Measurements from ENCODE around the gene GZMB.
"Not testable (repeated sequence)": the region's sequence is repeated elsewhere in the genome, so short reads cannot be mapped to it uniquely, and the experiment has no call there.

Gene GZMB

DNA sequence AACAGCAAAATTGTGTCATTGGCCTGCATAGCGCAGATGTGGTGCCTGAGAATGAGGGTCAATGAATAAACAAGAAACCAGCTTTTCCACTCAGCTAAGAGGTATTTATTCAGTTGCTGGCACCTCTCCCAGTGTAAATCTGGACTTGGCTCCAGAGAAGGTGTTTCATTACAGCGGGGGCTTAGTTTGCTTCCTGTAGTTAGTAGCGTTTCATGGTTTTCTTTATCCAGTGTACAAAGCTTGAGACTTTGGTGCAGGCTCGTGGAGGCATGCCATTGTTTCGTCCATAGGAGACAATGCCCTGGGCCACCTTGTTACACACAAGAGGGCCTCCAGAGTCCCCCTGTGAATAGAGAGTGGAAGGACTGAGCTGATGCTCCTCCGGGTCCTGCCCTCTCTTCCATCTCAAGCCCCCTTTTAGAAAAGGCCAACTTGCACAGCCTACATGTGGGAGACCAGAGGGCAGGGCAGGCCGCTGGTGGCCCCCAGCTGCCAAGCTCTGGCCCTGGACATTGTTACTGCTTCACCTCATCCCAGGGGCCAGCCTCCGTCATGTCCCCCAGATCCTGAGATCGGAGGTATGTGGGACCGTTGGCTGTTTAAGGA is 3.0 kb downstream of the GZMB start:
- DNase-seq, result peak; percentile 4

DNA sequence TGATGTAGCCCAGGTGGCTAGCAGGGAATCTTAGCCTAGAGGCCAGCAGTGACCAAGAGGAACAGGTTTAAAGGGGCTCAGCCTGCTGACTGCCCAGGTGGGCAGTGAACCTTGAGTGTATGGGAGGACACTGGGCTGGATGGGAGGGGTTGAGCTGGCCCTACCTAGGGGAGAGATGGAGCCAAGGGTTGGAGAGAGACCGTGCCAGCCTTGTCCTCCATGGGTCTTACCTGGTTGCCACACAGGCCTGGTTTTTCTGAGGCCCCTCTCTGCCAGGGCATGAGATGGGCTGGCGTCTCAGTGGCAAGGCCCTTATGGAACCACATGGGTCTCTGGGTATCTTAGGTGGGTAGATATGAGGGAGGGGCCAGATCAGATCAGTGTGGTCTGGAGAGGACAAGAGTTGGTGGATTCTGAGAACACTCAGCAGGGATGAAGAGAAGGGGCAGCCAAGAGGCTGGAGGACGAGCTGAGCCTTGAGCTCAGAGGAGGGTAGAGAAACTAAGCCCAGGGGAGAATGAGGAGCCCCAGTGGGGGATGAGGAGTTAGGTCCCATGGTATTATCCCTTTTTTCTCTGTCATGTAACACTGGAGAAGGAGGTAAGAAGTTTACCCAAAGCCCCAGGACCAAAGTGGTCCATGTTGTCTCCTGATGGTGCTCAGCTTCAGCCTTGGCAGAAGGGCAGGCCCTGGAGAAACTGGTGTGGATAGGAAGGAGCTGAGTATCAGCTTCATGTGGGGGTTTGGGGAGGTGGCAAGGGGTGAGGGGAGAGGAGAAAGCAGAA is 3.7 kb downstream of the GZMB start:
- no peak for DNase-seq

DNA sequence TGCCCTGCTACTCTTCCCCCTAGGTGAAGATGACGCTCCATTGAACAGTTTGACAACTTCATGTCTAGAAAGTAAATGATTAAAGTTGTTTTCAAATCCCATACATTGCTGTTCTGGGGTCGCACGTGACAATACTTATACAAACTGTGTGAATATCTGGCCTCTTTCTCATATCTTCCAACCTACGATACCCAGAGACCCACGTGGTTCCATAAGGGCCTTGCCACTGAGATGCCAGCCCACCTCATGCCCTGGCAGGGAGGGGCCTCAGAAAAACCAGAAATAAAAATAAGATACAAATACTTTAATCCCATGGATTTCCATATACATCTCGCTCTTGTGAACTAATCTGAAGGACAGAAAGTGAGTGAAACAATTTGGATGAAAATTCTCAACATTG is 4.5 kb downstream of the GZMB start:
- DNase-seq, result no peak

DNA sequence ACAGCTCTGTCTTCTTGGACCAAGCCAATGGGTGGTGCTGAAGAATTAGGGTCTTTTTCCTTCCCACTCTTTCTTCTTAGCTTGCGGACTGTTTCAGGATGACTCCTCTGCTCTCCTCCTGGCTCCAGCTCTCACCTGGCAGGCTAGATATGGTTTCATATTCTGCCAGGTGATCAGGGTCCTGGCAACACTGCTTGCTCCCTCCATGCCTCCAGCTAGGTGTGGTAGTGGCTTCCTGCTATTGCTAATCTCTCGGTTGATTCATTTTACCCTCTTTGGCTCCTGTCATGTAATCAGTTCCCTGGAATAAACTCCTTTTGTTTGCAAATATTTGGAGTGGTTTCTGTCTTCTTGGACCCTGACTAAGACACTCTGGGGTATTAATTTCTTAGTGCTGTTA is 20.2 kb downstream of the GZMB start:
- DNase-seq, result no peak

DNA sequence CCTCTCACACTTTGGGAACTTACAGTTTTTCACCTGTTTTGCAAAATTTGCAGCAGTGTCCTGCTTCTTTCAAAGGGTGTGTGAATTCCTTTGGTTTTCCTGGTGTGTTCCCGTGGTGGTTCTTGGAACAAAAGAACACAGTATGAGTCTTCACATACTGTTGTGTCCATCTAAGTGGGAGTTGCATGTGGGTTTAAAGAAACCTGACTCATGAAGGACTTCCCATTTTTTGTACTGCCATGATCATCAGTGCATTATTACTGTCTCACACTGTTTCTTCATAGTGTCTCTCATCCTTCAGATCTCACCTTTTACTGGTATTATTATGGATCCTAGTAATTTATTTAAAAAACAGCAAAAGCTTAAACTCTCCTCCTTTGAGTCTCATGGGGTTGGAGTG is 20.7 kb downstream of the GZMB start:
- no peak for DNase-seq

DNA sequence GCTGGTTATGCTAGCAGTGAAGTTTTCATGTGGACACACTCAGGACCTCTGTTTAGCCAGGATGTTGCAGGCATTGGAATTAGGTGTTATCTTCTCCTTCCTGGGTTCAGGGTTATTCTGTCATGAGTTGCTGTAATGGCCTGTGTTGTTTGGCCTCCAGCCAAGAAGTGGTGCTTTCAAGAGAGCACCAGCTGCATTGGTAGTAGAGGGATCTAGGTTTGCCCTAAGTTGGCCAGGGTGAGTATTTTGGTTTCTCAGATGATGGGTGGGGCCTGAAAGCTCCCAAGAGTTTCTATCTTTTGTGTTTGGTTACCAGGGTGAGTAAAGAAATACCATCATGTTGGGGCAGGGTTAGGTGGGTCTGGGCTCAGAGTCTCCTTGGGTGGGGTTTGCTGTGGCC is 21.8 kb downstream of the GZMB start:
- DNase-seq, result peak; percentile 21

DNA sequence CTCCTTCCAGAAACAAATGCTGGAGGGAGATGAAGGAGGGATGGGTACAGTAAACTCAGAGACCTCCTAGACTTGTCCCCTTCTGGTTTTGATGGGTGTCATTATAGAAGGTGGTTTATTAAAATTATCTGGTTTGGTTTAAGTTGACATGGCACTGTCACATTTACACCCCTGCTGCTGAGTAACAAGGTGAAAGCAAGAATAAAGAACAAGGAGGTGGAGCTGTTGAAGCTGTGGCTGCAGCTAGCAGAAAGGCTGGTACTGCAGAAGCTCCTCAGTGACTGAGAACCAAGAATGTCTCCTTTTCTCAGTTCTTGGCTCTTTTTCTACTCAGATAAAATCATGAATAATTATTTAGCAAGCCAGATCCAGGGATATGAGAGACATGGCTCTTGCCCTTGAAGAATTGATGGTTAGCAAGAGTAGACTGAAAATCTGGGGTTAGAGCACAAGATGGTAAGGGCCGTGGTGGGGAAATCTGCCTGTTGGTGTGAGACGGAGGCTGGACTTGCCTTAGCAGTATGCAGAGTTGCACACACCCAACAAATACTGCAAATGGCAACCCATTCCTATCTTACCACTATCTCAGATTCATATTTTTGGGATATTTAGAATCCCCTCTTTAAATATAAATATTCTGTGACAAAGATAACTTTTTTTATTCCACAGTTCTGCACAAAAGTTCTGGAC is 24.2 kb downstream of the GZMB start, which contains the start of gene GZMH:
GZMH (minus strand) TSS at position 31 of the 690 bp plus-strand sequence. CDS start 72 bp downstream, outside the sequence.
- DNase-seq, result no peak

DNA sequence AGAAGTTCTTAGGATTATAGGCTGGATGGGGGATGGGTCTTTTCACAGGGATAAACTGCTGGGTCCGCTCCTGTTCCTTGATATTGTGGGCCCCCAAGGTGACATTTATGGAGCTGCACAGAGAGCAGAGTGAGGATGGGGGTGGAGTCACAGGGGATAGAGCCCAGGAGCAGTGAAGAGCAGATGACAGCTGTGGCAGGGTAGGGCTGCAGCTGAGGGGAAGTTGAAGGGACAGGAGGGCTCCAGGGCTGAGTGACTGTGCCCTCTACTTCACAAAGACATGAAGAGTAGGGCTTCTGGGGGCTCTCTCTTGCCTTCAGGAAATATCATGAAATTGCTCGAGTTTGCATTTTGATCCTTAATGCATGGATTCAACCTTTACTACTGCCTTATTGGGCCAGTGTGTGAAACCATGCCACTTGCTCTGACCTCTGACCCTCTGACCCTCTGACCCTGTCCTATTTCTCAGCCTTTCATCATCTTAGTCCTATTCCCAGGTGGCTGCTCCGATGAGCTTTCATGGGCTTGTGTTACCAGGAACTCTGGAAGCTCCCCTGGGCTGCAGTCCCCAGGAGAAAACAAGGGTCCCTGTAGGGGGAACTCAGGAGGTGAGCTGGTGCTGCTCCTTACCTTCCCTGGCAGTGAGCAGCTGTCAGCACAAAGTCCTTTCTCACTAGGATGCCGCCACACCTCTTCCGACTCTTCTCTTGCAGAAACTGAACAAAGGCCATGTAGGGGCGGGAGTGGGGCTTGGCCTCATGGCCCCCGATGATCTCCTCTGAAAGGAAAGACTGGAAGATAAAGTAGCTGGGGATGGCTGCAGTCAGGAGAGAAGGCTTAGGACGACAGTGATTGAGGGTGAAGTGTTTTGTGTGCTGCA is 26.1 kb downstream of the GZMB start:
- no peak for DNase-seq

DNA sequence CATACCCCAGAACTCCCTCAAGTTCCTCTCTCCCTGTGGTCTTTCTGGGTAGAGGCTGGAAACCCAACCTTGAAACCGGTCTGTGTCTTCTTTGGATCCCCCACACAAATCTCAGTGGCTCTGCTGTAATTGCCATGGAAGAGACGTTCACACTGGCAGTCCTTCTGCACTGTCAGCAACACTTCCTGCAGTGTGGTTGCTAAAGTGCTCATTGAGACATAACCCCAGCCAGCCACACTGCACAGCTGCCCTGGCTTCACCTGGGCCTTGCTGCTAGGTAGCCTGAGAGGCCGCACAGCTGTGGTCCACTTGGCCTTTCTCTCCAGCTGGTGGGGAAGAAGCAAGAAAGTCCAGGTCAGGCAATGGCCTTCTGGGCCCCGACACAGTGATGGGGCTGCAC is 26.9 kb downstream of the GZMB start:
- no peak for DNase-seq

DNA sequence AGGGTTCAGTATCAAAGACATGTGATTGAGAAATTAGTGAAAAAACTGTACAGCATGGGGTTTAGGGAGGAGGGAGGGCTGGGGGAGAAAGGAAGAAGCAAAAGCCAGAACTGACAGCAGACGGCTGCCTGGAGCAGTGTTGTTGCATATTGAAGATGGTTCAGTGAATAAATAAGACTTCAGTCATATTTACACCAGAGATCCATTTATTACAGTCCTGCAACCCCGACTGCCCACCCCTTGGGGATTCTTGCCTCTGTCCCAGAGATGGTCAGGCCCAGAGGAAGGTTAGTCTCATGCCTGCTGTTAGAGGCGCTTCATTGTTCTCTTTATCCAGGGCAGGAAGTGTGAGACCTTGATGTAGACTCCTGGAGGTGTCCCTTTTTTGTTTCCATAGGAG is 27.7 kb downstream of the GZMB start:
- DNase-seq, result no peak

DNA sequence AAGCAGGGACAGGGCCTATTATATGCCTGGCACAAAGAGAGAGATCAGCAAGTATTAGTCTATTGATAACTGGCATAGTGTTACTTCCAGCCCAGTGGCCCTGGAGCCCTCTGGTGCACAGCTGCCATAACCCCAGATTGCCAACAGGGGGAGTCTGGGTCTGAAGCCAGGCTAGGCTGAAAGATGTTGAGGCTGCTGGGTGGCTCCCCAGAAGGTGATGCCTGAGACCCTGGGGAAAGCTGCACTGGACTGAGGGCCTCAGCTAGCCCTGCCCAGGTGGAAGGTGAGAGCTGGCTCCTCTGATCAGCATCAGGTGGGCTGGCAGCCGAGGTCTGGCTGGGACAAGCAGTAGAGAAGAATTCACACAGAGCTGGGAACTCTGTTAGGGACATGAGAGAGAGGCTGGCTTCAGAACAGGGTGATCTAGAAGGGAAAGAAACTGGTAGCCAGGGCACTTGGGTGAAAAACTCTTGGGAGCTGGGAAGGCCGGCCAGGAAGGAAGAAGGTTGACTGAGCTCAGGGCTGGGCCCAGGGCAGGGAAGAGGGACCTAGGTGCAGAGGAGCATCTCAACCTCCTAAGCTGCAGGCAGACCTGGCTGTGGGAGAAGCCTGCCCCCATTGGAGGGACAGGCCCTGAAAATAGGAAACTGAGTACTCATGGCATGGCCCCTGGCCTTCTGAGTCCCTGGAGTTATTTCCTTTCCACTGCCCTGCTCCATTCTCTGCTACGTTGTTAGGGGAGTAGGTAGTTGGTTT is 28.4 kb downstream of the GZMB start:
- peak; percentile 36 for DNase-seq

DNA sequence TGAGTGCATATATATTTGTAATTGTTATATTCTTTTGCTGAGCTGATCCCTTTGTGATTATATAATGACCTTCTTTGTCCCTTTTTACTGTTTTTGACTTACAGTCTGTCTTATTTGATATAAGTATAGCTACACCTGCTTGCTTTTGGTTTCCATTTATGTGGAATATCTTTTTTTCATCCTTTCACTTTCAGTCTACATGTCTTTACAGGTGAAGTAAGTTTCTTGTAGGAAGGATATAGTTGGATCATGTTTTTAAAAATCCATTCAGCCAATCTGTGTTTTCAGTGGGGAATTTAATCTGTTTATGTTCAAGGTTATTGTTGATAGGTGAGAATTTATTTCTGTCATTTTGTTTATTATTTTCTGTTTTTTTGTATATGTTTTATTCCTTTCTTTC is 36.6 kb downstream of the GZMB start:
- DNase-seq, result no peak

DNA sequence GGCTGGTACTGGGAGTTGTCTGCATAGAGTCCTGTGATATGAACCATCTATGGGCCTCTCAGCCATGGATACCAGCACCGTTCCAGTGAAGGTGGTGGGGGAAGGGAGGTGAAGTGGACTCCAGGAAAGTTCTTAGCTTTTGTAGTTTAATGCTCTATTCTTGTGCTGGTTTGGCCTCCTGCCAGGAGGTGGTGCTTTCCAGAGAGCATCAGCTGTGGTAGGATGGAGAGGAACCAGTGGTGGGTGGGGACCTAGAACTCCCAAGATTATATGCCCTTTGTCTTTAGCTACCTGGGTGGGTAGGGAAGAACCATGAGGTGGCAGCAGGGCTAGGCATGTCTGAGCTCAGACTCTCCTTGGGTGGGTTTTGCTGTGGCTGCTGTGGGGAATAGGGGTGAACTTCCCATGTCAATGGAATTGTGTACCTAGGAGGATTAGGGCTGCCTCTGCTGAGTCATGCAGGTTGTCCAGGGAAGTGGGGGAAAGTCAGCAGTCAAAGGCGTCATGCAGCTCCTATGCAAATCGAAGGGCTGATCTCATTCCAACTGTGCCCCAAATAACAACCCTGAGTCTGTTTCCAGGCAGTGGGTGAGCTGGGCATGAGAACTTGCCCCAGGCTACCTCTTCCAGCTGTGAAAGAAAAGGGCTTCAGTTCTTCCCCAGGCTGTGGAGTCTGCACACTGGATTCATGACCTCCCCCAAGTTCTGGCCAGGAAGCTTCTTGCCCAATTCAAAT is 38.7 kb downstream of the GZMB start:
- no peak for DNase-seq

DNA sequence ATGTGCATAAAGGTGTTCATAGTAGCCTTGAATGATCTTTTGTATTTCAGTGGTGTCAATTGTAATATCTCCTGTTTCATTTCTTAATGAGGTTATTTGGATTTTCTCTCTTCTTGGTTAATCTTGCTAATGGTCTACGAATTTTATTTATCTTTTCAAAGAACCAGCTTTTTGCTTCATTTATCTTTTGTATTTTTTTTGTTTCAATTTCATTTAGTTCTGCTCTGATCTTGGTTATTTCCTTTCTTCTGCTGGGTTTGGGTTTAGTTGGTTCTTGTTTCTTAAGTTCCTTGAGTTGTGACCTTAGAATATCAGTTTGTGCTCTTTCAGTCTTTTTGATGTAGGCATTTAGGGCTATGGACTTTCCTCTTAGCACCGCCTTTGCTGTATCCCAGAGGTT is 43.0 kb downstream of the GZMB start:
- DNase-seq, result not testable (repeated sequence)

DNA sequence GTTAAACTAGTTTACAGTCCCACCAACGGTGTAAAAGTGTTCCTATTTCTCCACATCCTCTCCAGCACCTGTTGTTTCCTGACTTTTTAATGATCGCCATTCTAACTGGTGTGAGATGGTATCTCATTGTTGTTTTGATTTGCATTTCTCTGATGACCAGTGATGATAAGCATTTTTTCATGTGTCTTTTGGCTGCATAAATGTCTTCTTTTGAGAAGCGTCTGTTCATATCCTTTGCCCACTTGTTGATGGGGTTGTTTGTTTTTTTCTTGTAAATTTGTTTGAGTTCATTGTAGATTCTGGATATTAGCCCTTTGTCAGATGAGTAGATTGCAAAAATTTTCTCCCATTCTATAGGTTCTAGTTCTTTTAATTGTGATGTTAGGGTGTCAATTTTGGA is 49.6 kb downstream of the GZMB start:
- DNase-seq, result not testable (repeated sequence)
